Brain microvascular endothelial cell (primary cell): ENCODE data around the gene APCDD1.
"Not testable (repeated sequence)": the region's sequence is repeated elsewhere in the genome, so short reads cannot be mapped to it uniquely, and the experiment has no call there.

Source experiments
- DNase-seq: peaks from one replicate; pipeline ENCODE4 v3.0.0-alpha.2; 2020
- H3K27ac ChIP-seq: fragments of 250-450 bp; sonication (Bioruptor Pico); 2 replicates; pipeline ENCODE4 v1.5.1; 2020; ENCODE audit warnings: mild to moderate bottlenecking, moderate library complexity
- H3K27me3 ChIP-seq: fragments of 250-450 bp; sonication (Bioruptor Pico); replicated peaks from 2 replicates; pipeline ENCODE4 v1.5.1; 2020; ENCODE audit warnings: mild to moderate bottlenecking
- H3K36me3 ChIP-seq: fragments of 250-450 bp; sonication (Bioruptor Pico); replicated peaks from 2 replicates; pipeline ENCODE4 v1.5.1; 2020; ENCODE audit warnings: mild to moderate bottlenecking
- H3K4me3 ChIP-seq: 2 replicates; pipeline ENCODE4 v1.5.1; 2011; ENCODE audit warnings: low read depth, mild to moderate bottlenecking, control low read depth, low read length, moderate library complexity
- in situ Hi-C: cut with HindIII; loops from 2 replicates; pipeline ENCODE4 v1.10.0; 2017; ENCODE audit warnings: low sequenced_read_pairs, low pct_ligation_motif_present
- TF ChIP-seq, protein P1 (sequence below): IDR thresholded peaks from 2 replicates; pipeline ENCODE4 v1.5.1; 2011; ENCODE audit warnings: low read depth, mild to moderate bottlenecking, moderate library complexity, low read length, control low read depth, inconsistent platforms; ENCODE audit errors: missing control alignments

Gene APCDD1

GRCh38 chr18:10463741-10464140, 9.3 kb downstream of the APCDD1 start:
- no peak for DNase-seq
- H3K27ac ChIP-seq, result no peak overlapping the region
- H3K27me3 ChIP-seq, result peaks cover 5% of the 10 kb centered on the region
- no peak overlapping the region for H3K4me3 ChIP-seq
- in situ Hi-C loops, result no loop called here
- TF ChIP-seq, protein P1, sequence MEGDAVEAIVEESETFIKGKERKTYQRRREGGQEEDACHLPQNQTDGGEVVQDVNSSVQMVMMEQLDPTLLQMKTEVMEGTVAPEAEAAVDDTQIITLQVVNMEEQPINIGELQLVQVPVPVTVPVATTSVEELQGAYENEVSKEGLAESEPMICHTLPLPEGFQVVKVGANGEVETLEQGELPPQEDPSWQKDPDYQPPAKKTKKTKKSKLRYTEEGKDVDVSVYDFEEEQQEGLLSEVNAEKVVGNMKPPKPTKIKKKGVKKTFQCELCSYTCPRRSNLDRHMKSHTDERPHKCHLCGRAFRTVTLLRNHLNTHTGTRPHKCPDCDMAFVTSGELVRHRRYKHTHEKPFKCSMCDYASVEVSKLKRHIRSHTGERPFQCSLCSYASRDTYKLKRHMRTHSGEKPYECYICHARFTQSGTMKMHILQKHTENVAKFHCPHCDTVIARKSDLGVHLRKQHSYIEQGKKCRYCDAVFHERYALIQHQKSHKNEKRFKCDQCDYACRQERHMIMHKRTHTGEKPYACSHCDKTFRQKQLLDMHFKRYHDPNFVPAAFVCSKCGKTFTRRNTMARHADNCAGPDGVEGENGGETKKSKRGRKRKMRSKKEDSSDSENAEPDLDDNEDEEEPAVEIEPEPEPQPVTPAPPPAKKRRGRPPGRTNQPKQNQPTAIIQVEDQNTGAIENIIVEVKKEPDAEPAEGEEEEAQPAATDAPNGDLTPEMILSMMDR, result no peak
- H3K36me3 ChIP-seq, result no peaks in the 10 kb centered on the region

DNA sequence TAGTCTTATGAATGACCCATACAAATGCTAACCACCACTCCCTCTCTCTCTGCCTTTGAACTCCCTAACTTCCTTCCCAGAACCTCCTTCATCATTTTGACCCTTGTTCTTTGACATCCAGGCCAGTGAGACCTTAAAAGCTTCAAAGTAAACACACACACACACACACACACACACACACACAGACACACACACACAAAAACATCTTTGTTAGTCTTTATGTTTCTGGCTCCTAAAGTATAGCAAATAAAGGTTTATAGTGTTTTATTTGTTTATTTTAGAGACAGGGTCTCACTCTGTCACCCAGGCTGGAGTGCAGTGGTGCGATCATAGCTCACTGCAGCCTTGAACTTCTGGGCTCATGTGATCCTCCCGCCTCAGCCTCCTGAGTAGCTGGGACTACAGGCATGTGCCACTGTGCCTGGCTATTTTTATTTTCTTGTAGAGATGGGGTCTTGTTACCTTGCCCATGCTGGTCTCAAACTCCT, 9.8 kb downstream of the APCDD1 start:
- in situ Hi-C loops, H3K27me3 ChIP-seq, H3K4me3 ChIP-seq, DNase-seq, H3K27ac ChIP-seq, H3K36me3 ChIP-seq: not testable (repeated sequence)

DNA sequence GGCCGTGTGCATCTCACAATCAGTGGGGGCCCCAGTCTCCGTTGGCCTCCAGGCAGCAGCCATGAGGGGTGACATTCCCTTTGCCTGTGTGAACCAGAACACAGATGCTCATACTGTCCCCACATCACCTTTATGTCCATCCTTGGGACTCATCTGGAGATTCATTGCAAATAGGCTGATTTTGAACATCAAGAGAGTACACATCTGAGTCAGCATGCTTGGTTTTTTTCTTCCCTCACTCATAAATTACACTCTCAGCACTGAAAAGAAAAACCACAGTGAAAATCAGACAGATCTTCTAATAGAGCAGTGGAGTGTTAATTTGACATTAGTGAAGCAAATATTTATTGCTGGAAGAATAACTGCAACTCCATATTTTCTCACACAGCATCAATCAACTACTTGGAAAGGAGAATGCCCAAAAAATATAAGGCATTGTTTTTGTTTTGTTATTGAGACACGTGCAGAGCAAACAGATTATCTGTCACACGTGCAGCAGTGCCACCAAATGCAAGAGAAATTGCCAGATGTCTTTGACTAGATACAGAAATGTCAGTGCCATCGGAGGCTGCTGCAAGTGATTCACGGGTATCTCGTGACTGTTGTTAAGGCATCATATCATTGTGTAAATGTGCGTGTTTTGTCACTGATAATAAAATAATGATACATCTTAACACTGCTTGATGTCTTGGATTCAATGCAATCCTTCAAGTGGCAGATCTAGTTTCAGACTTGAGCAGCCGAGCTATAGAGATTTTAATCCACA, 10.9 kb downstream of the APCDD1 start:
- in situ Hi-C loops, result no loop called here
- H3K27me3 ChIP-seq, result peaks cover 5% of the 10 kb centered on the region
- no peaks in the 10 kb centered on the region for H3K36me3 ChIP-seq
- H3K27ac ChIP-seq, result no peak overlapping the region
- H3K4me3 ChIP-seq, result no peak overlapping the region
- TF ChIP-seq, protein P1, result no peak
- no peak for DNase-seq

- in situ Hi-C loops, result no loop called here
- TF ChIP-seq, protein P1, result no peak
- Histone ChIP-seq H3K36me3 (no peaks in the 10 kb centered on the region), H3K27ac (no peak overlapping the region), H3K27me3 (peaks cover 5% of the 10 kb centered on the region), H3K4me3 (no peak overlapping the region)
- DNase-seq, result no peak
Measured at GRCh38 chr18:10470429-10470828, 16.0 kb downstream of the APCDD1 start.

DNA sequence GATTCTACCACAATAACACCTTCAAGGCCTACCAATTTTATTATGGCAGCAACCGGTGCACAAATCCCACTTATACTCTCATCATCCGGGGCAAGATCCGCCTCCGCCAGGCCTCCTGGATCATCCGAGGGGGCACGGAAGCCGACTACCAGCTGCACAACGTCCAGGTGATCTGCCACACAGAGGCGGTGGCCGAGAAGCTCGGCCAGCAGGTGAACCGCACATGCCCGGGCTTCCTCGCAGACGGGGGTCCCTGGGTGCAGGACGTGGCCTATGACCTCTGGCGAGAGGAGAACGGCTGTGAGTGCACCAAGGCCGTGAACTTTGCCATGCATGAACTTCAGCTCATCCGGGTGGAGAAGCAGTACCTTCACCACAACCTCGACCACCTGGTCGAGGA, 17.1 kb downstream of the APCDD1 start:
- Histone ChIP-seq H3K27me3 (peaks cover 8% of the 10 kb centered on the region), H3K4me3 (no peak overlapping the region), H3K27ac (no peak overlapping the region), H3K36me3 (no peaks in the 10 kb centered on the region)
- no peak for DNase-seq
- in situ Hi-C loops, result no loop called here
- TF ChIP-seq, protein P1, result no peak

DNA sequence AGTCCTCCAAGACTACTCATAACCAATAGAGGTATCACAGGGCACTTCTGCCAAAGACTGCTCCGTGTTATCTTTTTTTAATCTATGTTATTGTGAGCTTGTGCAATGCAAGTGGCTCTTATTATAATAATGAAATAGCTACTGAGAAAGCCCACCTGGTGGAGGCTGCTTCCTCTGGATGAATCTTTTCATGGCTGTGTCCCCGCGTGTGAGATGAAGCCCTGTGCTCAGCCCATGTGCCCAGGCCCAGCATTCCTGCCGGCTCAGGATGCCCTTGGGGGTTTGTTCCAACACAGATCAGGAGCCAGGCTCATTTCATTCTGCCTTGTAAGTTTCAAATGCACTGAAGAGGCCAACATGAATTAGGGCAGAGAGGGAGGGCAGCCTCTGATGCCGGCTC, 18.7 kb downstream of the APCDD1 start:
- no peak for DNase-seq
- TF ChIP-seq, protein P1, result no peak
- Histone ChIP-seq H3K27ac (no peak overlapping the region), H3K4me3 (no peak overlapping the region), H3K36me3 (no peaks in the 10 kb centered on the region), H3K27me3 (peaks cover 13% of the 10 kb centered on the region)
- in situ Hi-C loops, result no loop called here
